ENCODE measurements around the gene GRIN3B.
A peak's percentile ranks its signal among the peaks of the same experiment; 100 is the strongest.
"Not testable (repeated sequence)": the region's sequence is repeated elsewhere in the genome, so short reads cannot be mapped to it uniquely, and the experiment has no call there.

Gene GRIN3B

DNA sequence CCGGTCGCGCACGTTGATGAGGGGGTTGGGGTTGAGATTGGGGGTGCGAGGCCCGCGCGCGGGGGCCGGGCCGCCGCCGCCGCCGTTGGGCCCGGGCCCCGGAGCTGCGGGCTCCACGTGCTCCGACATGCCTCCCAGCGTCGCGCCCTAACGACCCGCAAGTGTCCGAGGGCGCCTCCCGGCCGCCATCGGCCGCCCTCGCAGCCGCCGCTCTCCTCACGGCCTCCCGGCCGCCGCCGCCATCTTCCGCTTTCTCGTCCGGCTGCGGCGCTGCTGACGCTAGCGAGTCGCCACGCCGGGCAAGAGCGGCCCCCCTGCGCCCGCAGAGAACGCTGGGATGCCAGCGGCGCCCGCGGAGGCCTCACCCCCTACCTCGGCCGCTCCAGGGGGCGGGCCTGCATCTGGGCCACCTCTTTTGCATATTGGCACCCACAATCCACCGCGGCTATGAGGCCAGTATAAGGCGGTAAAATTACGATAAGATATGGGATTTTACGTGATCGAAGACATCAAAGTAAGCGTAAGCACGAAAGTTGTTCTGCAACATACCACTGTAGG, 20.7 kb downstream of the GRIN3B start, which contains the start of gene TMEM259:
Gene TMEM259, minus strand, starts transcription at position 256 of the 558 bp plus-strand sequence. Its CDS starts 127 bp downstream, at position 129.
- DNase-seq = peak; percentile 98

DNA sequence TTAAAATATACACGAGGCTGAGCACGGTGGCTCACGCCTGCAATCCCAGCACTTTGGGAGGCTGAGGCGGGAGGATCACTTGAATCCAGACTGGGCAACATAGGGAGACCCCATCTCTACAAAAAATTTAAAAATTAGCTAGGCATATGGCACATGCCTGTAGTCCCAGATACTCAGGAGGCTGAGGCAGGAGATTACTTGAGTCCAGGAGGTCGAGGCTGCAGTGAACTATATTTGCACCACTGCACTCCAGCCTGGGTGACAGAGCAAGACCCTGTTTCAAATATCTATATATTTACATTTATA, 23.6 kb downstream of the GRIN3B start:
- DNase-seq = not testable (repeated sequence)

DNA sequence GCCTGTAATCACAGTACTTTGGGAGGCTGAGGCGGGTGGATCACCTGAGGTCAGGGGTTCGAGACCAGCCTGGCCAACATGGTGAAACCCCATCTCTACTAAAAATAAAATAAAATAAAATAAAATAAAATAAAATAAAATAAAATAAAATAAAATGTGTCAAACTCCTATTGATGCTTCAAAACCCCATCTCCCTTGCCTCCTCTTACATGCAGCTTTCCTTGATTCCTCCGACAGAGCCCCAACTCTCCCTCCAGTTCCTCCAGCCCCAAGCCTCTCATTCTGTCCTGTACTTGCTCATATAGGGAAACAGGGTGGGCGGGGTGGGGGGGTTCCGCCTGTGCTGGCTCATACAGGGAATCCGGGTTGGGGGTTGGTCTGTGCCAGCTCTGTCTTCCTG, 24.9 kb downstream of the GRIN3B start:
- DNase-seq = not testable (repeated sequence)

DNA sequence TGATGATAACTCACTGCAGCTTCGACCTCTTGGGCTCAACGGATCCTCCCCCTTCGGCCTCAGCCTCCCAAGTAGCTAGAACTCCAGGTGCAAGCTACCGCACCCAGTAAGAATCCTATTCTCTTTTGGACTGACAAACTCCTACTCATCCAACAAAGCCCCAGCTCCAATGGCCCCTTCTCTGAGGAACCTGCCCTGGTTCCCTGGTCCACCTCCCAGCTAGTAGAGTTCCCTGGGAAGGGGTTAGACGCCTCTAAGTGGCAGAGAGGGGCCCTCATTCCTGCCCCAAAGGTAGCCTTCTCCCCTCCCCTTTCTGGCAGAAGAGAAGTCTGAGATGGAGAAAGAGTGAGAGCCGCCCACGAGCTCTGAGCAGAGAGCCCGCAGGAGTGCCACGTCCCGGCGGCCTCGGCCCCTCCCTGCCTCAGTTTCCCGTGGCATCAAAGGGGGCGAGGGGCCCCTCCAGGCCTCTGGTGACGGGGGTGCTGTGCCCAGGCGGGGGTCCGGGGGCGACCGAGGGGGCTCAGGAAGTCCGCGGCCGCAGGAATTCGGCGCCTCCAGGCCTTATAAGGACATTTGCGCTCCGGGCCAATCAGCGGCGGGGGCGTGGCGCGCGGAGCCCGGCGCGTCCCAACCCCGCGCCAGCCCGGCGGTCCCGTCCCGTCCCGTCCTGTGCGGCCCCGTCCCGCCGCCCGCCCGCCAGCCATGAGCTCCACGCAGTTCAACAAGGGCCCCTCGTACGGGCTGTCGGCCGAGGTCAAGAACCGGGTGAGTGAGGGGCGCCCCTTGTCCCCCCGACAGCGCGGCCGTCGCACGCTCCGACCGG, 26.0 kb downstream of the GRIN3B start, which contains the start of gene CNN2:
Gene CNN2, plus strand, starts transcription at position 649 of the 823 bp plus-strand sequence. Its CDS starts 54 bp downstream, at position 703.
- peak; percentile 87 for DNase-seq

DNA sequence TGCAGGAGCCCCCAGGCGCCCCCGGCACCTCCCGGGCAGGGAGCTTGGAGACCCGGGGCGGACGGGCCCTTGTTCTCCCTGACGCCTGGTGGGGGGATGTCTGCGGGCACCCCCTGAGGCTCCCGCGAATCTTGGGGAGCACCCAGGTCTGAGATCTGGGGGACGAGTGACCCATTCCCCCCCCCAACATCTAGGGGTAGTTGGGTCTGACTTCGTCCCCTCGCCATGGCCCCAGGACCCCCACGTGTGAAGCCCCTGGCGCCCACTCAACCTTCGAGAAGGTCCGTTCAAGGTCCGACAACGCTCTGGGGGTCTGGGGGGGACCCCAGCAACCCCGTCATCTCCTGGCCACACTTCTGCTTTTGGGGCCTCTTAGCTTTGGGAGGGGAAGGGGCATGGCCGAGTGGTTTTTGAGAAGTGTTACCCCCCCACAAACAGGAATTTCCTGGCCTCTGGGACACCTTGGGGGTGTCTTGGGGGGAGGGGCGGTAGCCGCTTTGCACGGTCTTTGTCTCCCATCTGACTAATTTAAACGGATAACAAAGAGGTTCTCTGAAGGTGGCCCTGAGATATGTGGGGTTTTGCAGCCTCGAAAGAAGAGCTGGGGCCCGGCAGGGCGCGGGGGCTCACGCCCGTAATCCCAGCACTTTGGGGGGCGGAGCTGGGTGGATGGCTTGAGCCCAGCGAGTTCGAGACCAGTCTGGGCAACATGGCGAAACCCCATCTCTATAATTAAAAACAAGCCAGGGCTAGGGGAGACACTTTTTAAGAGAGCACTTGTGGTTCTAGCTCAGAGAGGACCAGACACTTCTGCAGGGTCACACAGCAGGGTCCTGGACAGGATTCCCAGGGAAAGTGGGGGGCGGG, 26.8 kb downstream of the GRIN3B start:
- DNase-seq = no peak

DNA sequence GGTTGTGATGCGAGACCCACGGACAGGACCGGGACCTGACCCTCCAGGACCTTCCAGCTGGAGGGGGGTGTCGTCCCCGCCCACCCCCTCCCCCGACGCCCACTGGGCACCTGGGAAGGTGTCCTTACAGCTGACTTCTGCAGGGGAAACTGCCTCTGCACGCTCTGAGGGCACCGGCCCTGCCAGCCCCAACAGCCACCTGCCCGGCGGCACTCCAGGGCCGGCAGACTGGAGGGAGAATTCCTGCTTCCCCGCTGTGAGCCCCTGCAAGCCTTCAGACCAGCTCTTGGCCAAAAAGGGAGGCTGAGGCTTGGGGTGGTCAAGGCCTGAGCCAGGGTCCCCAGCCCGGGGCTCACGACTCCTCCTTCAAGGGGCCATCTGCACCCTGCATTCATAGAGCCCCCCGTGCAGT, 27.4 kb downstream of the GRIN3B start:
- no peak for DNase-seq

DNA sequence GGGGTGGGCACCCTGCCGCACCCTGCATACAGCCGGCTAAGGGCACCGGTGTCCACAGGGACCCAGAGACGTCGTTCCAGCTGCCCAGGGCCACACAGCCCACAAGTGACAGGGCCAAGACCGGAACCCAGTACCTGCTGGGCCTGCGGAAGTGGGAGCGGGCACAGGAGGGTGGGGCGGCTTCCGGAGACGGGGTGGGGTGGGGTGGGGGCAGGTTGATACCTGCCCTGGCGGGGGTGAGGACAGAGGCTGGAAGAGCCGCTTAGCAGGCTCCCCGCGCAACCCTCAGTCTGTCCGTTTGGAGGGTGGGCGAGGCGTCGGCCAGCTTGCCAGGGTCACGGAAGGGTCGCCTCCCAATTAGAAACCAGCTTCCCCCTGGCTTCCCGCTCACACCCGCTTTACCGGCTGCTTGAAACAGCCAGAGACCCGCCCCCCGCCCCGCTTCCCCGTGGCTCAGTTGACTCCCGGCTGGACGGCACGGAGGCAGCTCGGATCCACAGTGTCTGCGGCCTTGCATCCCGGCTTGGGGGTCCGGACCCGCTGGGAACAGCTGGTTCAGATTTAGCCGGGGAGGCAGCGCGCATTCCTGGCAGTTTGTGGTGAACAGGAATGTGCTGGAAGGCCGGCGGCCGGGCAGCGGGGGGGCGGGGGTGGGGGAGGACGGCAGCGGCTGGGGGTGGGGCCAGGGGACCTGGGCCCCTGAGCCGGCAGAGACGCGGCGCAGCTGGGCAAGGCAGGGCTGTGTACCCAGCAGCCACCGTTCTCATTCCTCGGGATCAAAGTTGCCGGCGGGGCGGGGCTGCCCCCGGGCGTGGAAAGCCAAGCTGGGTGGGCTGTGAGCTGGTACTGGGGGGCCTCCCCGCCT, 28.1 kb downstream of the GRIN3B start:
- DNase-seq = peak; percentile 91

DNA sequence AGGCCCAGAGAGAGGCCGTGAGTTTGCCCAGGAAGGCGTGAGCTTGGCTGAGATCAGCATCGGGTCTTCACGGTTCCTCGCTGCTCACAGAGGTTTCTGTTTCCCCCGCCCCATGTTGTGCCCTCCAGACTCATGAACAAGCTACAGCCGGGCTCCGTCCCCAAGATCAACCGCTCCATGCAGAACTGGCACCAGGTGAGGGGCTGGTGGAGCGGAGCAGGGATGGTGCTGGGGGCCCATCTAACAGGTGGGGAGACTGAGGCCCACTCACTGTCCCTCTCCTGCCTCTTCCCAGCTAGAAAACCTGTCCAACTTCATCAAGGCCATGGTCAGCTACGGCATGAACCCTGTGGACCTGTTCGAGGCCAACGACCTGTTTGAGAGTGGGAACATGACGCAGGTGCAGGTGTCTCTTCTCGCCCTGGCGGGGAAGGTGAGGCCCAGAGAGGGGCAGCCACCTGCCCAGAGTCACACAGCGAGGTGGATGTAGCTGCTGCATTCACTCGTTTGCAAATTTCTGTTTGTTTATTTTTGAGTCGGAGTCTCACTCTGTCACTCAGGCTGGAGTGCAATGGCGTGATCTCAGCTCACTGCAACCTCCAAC, 32.1 kb downstream of the GRIN3B start:
- DNase-seq = no peak

DNA sequence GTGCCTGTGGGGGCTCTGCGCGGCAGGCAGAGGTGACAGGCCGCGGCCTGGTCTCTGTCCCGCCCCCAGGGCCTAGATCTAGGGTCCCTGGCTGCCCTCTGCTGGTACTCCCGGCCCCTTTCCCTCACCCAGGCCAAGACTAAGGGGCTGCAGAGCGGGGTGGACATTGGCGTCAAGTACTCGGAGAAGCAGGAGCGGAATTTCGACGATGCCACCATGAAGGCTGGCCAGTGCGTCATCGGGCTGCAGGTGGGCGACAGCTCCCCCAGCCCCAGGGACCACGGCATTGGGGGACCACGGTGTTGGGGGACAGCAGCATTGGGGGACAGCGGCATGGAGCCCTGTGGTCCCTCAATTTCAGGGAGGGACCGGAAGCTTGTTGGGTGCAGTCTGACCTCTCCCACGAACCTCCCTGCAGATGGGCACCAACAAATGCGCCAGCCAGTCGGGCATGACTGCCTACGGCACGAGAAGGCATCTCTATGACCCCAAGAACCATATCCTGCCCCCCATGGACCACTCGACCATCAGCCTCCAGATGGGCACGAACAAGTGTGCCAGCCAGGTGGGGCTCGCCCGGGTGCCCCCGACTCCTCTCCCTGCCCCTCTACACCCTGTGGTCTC, 35.9 kb downstream of the GRIN3B start:
- DNase-seq = no peak

DNA sequence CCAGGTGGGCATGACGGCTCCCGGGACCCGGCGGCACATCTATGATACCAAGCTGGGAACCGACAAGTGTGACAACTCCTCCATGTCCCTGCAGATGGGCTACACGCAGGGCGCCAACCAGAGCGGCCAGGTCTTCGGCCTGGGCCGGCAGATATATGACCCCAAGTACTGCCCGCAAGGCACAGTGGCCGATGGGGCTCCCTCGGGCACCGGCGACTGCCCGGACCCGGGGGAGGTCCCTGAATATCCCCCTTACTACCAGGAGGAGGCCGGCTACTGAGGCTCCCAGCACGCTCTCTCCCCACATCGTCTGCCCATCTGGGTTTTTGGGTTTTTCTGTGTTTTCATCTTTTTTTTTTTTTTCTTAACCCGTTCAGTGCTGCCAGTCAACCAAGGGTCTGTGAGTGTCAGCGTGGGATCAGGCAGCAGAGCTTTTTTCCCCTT, 37.4 kb downstream of the GRIN3B start:
- DNase-seq = no peak

DNA sequence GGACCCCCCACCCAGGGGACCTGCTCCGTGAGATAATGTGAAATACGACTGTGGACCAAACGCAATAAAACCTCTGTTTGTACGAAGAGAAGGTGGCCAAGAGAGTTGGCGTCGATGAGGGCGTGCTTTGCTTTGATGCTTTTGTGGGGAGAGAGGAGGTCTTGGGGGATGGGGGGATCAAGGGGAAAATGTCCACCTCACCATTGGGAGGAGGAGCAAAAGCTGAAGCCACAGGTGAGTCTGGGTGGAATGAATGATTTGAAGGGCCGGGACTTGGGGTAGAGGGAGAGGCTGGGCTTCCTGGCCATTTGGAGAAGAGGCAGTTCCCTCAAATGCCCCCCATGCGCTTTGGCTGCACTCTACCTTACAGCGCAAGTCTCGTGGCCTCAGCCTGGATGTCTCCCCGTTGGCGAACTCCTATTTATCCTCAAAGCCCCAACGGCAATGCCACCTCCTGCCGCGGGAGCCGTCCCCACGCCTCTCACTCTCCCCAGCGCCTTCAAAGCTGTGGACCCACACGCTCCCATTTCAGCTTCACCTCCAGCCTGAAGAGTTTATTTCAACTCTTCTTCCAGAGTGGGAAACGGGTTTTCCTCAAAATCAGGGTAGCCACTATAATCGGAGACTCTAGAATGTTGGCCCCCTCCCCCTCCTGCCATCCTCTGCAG, 38.9 kb downstream of the GRIN3B start:
- no peak for DNase-seq

DNA sequence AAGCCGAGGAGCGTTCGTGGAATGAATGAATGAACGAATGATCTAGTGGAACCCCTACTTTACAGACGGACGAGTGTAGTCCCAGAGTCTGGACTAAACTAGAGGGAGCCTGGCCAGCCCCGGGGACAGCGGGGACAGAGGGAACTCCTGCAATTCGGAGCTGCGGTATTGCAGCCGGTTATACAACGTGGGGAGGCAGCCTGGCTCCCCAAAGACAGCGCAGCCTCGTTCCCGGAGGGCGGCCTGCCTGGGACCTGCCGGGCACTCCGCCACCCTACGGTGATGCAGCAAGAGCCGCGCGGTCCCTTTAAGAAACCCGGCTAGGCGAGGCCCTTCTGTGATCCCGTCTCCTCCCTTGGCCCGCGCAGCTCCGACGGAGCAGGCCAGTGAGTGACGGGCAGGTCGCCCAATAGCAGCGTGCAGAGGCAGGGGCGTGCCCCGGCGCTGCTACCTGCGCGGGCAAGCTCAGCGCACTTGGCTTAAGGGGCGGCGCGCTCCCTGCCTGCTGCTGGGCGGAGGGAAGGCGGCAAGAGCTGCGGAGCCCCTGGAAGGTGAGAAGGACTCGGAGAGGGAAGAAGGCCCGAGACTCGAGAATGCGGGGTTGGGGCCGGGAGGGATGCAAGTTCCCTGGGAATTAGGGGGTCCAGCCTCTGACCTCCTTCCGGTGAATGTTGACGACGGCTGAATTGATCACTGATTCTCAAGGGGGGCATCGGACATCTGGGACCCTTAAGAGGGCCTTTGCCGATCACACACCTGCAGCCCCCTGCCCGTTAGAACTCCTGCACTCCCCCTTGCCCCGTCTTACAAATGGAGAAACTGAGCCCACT, 39.6 kb downstream of the GRIN3B start, which contains the start of gene ABCA7:
Gene ABCA7, plus strand, starts transcription at position 462 of the 830 bp plus-strand sequence. CDS start 1,255 bp downstream, outside the sequence.
- peak; percentile 97 for DNase-seq

DNA sequence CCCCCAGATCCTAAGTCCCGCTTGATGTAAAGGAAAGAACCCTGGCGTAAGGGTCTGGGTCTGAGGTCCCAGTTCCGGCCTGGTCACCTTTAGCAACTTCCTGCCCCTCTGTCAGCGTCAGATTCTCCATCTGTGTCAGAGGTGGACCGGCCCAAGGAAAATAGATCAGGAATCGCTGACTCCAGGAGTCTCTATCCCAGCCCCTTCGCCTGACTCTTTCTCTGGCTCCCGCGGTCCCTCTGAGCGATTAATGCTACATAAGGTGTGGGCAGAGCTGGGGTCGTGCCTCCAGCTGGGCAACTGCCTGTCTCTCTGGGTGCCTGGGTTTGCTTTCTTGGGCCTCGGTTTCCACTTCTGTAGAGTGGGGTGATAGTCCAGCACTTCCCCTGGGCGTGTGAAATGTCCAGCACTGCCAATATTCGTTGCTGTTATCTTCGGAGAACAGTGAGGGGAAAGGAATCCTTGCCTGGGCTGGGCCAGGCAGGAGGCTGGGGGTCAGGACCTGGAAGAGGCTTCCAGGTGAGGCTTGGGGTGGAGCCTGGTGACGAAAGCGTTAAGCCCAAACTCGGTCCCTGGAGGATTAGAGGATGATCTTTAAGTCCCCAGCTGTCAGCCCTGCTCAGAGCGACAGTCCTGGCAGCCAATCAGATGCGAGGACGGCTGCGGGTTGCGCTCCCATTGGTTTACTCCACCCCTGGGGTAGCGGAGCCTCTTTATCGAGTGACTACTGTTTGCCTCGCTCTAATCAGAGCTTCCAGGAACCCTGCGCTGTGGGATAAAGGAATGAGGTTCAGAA, 40.5 kb downstream of the GRIN3B start:
- peak; percentile 93 for DNase-seq

DNA sequence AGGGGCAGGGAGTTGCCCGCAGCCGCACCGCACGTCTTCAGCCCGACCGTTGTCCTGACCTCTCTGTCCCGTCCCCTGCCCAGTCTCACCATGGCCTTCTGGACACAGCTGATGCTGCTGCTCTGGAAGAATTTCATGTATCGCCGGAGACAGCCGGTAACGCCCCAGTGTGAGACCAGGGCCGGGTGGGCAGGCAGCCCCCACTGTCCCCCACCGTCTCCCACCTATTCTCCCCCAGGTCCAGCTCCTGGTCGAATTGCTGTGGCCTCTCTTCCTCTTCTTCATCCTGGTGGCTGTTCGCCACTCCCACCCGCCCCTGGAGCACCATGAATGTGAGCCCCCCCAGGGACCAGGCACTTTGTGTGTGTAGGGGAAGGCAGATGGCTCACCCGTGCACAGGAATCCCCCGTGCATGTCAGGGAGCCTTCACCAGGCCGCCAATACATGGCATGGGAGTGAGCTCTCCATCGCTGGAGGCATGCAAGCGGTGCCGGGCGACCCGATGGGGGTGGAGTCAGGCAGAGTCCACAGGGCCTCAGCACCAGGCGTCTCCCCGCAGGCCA, 41.1 kb downstream of the GRIN3B start:
- no peak for DNase-seq

DNA sequence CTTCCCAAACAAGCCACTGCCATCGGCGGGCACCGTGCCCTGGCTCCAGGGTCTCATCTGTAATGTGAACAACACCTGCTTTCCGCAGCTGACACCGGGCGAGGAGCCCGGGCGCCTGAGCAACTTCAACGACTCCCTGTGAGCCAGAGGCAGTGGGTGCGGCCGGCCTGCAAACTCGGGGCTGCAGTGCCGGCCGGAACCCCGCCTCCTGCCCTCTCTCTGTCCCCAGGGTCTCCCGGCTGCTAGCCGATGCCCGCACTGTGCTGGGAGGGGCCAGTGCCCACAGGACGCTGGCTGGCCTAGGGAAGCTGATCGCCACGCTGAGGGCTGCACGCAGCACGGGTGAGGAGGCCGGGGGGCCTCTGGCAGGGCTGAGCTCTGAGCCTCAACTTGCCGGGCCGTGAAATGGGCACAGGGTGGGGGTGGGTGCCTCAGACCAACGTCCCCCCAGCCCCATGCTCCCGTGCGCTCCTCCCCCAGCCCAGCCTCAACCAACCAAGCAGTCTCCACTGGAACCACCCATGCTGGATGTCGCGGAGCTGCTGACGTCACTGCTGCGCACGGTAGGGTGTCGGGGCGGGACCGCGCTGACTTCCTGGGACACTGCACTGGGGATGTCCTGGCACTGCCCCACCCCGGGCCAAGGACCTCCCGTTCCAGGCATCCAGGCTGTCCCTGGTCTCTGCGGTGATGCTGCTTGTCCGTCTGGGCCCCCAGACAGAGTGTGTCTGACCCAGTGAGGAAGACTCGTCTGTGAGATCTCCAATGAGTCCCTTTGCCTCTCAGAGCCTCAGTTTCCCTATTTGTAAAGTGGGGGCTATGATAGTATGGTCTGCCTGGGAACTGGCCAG, 41.8 kb downstream of the GRIN3B start:
- peak; percentile 83 for DNase-seq

DNA sequence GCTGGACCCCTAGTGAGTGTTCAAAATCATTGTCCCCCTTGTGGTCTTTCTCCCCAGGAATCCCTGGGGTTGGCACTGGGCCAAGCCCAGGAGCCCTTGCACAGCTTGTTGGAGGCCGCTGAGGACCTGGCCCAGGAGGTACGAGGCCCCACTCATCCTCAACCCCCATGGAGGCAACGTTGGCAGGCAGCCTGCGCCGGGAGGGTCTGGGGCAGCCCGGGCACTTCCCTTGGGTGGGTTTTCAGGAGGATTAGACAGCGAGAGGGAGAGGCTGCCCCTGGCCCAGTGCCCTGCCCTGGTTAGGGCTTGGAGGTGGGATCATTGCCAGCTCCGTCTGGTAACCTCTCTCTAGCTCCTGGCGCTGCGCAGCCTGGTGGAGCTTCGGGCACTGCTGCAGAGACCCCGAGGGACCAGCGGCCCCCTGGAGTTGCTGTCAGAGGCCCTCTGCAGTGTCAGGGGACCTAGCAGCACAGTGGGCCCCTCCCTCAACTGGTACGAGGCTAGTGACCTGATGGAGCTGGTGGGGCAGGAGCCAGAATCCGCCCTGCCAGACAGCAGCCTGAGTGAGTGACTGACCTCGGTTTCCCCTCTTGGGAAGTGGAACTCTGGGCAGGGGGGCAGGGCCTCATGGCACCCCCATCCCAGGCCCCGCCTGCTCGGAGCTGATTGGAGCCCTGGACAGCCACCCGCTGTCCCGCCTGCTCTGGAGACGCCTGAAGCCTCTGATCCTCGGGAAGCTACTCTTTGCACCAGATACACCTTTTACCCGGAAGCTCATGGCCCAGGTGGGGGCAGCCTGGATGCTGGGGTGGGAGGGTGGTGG, 42.7 kb downstream of the GRIN3B start:
- peak; percentile 60 for DNase-seq

DNA sequence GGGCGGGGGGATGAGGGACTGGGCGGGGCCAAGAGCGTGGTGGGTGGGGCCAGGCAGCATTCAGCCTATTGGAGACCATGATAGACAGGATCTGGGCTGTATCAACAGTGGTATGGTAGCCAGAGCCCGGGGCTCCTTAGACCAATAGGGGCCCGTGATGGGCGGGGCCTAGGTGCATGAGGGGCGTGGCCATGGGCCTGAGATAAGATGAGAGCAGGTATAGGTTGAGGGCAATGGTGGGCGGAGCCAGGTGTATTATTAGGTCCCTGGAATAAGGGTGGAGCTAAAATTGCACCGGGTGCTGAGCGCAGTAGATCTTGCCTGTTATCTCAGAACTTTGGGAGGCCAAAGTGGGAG, 45.0 kb downstream of the GRIN3B start:
- DNase-seq = no peak
